Stimulated activated CD4-positive, alpha-beta T cell treated with anti-CD3 and anti-CD28 coated beads, Interleukin-4, amount 100 ng/mL, for 1 hour (primary cell): ENCODE measurements around the gene TMEM185B.

ENCODE experiments used
- DNase-seq: peaks from one replicate; pipeline ENCODE4 v3.0.0-alpha.2; 2020

The TMEM185B gene

DNA sequence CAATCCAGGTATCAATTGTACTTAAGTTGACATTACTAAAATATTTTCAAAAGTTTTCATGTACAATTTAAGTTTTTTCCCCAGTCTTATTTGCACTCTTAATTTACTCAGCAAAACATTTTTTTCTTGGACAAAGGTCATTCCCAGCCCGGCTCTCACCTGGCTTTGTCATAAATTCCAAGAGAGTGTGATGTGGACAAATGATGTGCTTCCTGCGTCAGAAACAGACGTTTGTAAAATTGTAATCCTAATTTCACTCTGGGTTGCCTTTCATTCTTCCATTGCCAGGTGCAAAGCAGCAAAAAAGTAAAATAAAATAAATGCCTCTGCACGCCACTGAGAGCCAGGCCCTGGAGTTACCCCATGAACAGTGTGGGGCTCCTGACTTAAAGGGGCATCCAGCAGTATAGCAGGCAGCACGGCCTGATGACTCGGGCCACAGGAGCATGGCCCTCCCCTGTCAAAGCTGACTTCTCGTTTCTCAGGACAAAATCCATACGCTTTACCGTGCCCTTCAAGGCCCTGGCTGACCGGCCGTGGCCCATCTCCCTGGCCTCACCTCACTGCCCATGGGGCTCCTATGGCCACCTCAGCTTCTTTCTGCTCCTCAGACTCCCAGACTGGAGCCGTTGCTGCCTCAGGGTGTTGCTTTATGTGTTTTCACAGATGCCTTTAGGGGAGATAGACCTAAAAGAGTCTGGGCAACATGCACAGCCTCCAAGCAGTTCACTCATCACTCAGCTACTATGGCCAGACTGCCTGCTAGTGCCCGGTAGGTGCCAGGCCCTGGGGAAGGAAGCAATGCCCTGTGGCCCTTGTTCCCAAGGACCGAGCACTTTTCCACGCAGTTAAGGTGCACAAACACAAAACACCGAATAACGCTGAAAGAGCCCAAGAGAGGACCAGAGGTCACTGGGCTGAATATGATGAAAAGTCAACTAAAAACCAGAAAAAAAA, 7.6 kb upstream of the TMEM185B start:
- DNase-seq: no peak

DNA sequence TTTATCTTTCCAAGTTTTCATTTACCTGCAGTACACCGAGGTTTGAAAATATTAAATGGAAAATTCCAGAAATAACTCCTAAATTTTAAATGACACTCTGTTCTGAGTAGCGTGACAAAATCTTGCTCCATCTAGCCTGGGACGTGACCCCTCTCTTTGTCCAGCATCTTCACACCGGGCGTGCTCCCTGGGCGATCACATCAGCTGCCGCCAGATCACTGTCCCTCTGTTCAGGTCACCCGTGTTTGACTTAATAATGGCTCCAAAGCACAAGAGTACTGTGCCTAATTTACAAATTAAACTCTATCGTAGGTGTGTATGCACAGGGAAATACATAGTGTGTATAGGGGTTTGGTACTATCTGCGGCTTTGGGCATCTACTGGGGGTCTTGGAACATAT, 6.1 kb upstream of the TMEM185B start:
- DNase-seq: no peak

GRCh38 chr2:120228503-120228902, 5.3 kb upstream of the TMEM185B start:
- DNase-seq: no peak

GRCh38 chr2:120227111-120227991, 4.2 kb upstream of the TMEM185B start:
- peak; percentile 33 for DNase-seq

GRCh38 chr2:120226316-120226715, 3.1 kb upstream of the TMEM185B start:
- no peak for DNase-seq

DNA sequence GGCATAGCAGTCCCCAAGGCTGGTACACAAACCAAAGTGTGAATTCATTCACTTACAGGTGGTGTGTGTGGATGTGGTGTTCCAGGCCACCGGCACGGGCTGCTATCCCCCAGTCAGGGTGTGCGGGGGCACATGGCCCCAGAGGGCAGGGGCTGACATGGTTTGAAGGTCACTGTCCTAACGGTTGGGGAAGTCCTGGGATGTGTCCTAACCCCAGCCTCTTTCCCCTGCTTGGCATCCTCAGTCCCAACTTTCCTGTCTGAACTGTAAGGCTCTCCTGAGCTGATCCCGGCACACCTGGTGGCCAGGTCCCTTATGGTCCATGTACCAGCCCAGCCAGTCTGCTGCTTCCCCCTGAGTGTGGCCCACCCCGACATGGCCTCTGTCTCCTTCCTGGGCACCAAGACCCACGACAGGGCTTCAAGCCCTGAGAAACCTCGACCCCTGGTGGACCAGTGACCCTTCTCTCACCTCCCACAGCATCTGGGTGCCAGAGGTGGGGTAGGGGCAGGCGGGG, 2.4 kb upstream of the TMEM185B start:
- no peak for DNase-seq

DNA sequence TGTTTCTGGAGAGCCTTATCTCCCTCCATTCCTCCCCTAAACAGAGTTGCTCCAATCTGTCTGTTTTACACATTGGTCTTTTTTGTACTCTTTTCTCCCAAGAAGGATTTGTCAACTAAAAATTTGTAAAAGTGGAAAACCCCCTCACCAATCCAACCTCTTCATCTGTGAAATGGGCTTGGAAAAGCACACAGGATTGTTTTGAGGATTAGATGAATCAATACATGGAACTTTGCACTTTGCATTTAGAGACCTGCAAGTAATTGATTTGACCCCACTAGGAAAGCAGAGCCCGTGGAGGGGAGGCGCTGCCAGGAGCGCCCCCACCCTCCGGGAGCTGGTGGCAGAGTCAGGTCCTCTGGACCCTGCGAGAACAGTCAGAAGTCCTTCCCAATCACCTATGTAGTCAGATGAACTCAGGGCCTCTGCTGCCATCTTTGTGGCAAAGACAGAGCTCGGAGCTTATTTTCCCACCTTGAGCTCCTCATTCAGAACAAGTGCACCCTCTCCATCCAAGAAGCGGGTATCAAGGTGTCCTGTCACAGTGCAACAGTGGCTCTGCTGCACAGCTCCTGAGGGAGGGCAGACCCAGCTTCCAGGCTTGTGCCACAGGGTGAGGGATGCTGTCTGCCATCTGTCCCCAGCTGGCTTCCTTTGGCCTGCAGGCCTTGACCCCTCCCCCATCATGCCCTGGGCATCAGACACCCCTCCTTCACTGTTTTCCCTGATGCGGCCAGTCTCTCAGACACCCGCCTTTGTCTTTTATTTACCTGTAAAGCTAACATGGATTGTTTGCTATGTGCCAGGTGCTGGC, 1.7 kb upstream of the TMEM185B start:
- DNase-seq: no peak

DNA sequence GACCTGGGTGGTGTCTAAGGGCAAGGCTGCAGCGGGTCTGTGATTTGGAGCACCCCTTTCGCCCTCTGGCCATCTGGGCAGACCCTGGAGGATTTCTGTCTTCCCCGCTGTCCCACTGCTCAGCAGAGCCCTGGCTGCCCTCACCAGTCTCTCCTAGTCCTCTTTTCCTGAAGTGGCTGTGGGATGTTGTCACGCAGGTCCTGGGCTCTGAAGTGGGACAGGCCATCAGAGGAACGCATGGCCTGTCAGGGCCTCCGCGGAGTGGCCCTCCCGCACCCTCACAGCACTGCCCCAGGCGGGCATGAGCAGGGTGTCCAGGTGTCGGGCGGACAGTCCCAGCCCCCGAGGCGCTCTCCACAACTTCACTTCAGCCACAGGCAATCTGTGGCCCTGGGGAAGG, 1.1 kb upstream of the TMEM185B start:
- no peak for DNase-seq

DNA sequence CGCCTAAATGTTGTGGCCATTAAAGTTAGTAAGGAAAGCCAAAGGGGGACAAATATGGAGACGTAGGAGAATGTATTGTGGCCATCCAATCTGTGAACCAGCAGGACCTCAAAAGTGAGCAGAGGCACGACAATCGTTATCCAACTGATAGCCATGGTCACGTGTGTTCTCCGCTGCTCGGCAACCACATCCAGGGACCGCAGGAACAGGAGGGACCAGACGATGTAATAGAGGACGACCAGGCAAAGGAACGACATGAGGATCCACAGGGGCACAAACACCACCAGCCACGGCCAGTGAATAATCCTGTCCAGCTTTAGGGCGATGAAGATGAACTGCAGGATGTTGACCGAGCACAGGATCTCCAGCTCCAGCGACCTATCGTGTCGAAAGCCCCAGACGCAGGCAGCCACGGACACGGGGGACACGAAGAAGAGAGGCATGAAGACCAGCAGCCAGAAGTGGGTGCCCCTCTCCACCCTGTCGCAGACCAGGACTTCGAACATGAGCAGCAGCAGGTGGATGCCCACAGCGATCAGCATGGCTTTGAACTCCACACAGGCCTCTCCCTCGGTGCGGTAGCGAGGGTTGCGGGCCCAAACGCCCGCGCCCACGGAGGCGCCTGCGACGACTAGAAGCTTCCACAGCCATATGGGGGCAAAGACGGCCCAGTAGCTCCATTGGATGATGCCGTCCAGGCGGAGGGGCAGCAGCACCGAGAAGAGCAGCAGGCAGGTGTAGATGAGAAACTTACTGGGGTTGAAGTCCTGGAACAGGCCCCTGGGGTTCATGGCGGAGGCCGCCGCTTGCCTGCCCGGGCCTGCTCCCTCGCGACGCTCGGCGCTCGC, 790 bp downstream of the TMEM185B start:
- no peak for DNase-seq

DNA sequence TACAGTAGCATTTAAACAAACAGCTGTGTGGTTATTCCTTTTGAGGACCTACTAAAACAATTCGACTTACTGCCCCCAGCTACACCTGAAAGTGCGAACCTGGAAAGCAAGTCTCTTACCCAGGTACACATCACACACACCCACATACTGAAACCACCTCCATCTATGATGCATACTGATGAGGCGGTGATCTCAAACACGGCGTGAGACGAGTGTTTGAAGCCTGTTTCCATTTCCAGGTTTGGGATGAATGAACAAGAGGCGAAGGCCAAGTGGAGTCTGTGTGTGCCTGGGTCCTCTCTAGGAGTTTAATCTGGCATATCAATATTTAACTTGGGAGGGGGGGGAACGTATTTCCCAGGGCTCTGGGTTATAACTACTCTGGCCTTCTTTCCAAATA, 1.6 kb downstream of the TMEM185B start:
- DNase-seq: no peak

- no peak for DNase-seq
These were observed 2.4 kb downstream of the TMEM185B start for GRCh38 chr2:120220756-120221155.

- no peak for DNase-seq
These were observed 3.4 kb downstream of the TMEM185B start for GRCh38 chr2:120219766-120220165.

DNA sequence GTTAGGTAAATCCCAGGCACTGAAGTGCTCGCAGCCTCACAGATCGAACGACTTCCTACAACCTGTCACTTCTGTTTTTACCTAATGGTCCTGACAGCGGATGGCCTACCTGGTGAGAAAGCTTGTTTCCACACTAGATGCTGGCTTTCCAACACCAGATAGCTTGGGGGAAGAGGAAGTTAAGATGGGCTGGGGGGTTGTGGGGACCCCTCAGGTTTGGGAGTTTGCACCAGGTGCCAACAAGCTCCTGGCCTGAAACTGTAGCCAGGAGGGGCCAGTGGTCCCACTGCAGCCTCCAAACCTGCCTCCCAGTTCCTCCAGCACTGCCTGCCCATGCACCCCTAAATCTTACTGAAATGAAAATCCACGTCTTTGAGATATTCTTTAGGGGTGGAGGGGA, 3.9 kb downstream of the TMEM185B start:
- DNase-seq: no peak

- no peak for DNase-seq
These were observed 5.0 kb downstream of the TMEM185B start for GRCh38 chr2:120218181-120218580.

DNA sequence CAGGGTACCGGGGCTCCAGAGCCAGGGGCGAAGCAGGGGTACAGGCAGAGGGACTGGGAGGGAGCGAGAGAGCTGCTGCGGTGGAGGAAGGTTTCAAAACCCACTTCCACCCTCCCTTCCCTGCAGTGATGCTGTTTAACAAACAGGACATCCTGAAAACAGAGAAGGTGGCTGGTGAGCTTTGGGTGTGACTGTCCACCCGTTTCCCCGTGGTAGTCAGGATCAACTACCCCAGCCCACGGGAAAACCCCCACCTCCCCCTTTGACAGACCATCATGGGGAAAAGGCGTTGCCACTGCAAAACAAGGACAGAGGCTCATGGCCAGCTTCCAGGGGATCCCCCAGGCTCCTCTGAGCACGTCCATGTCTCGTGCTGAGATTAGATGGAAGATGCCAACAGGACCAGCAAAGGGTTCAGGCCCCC, 12.9 kb downstream of the TMEM185B start:
- no peak for DNase-seq

DNA sequence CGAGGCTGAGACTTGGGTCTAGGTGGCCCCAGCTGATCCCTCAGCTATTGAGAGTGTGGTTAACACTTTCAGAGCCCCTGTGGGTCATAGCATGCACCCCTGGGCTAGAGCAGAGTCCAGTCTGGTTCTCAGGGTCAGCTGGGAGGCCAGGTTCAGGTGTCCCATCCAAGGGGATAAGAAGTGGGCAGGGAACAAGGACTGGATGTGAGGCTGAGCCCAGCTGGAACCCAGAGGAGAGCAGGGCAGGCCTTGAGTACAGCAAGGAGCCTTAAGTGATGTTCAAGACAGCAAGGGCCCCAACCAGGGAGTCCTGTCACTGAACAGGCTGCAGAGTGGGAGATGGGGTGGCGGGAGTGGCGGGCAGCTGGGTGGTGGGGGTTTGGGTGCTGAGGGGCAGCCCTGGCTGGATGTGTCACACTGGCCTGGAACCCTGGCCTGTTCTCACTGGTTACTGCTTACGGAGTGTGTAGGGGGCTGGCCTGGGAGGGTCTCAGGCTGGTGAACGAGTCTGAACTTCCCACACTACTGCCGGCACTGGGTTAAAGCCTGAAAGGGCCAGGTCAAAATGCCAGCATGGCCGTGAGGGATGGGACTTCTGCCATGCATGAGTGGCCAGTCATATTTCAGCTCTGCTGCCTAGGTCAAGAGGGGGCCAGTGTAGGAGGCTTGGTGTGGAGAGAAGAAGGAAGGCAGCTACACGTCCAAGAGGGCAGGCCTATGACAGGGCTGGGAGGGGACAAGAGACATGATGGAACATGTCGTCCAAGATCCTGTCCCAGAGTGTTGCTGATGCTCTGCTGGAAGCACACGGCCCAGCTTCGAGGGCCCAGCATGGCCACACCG, 13.6 kb downstream of the TMEM185B start:
- no peak for DNase-seq

DNA sequence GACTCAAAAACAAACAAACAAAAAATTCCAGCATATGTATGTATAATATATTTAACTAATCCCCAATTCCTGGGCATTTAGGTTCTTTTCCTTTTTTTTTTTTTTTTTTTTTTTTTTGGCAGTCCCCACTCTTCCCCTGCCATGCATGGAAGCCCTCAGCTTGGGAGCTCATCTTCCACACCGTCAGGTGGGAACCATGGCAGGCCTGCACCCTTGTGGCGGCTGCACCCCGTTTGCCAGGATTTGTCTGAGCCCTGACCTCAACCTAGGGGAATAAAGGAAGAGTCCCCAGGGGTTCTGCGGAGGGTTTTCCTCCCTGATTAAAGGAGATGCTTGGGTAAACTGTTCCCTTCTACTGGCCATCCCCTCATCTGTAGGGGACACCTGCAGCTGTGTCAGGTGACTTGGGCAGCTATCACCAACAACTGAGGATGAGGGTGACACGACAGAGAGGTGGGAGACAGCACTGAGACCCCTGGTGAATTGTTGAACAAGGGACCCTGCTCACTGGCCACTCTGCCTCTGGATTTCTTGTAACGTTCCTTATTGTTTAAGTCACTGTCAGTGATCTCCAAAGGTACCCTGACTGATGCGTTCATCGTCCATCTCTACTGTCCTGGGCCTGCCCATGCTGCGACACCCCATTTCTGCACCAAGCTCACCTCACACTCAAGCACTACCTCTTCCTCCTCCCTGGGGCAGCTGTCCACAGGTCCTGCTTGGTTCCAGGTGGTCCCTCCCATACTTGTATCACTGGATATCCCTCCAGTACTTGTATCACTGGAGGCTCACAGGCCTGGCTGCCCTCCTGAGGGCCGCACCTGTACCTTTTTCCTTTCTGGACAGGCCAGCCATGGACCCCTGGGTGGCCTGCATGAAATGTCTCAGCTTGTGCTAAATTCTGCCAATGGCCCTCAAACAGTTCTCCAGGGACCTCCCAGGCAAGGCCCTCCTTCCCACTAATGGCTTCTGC, 14.5 kb downstream of the TMEM185B start:
- DNase-seq: no peak

DNA sequence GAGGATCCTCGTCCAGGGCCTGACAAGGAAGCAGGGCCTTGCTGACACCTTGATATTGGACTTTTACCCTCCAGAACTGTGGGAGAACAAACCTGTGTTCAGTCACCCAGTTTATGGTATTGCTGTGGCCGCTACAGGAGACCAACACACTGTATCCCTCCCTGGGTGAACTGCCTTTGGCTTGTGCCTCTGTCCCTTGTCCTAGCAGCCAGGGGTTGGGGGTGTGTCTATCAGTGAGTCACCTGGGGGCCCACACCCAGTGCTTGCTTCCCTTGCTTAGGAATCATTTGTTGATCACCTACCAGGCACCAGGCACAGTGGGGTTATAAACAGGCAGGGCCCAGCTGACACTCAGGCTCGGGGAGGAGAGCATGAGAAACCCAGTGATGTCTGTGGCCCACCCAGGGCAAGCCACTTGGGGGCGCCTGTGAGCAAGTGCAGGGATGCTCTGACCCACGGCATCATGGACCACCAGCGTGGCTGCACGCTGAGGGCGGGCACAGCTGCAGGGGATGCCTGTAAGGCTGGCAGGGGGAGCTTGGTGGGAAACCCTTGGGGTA, 17.1 kb downstream of the TMEM185B start:
- DNase-seq: peak; percentile 52
